ENCODE results near the gene CETN3. TPM values are rescaled to one million over a fixed set of nuclear protein-coding genes. Genes with fewer than 3 reads are reported as not detected.
"Not testable (repeated sequence)": the region's sequence is repeated elsewhere in the genome, so short reads cannot be mapped to it uniquely, and the experiment has no call there.

Gene CETN3
- total RNA-seq, 1 donor from 2014 or later: 22.5 TPM

- Histone ChIP-seq H3K4me3 (no peak overlapping the region), H3K27ac (no peak overlapping the region), H3K27me3 (ENCODE audit: low read depth) (no peaks in the 10 kb centered on the region), H3K36me3 (no peaks in the 10 kb centered on the region), H3K4me1 (no peaks in the 10 kb centered on the region), H3K9me3 (no peaks in the 10 kb centered on the region)
- no peak for DNase-seq
- TF ChIP-seq CTCF (IDR thresholded peaks at IDR 0.05): no peak
- ATAC-seq: no peak
- intact Hi-C loops (cut with DNase I): no loop called here
Measured at GRCh38 chr5:90345684-90346083, 63.9 kb downstream of the CETN3 start.

- Histone ChIP-seq H3K4me1 (no peaks in the 10 kb centered on the region), H3K27ac (no peak overlapping the region), H3K9me3 (no peaks in the 10 kb centered on the region), H3K27me3 (ENCODE audit: low read depth) (no peaks in the 10 kb centered on the region), H3K4me3 (no peak overlapping the region), H3K36me3 (no peaks in the 10 kb centered on the region)
- DNase-seq: no peak
- ATAC-seq: no peak
- intact Hi-C loops (cut with DNase I): no loop called here
- TF ChIP-seq CTCF (IDR thresholded peaks at IDR 0.05): no peak
Measured at GRCh38 chr5:90344689-90345088, 64.9 kb downstream of the CETN3 start.

GRCh38 chr5:90343731-90344130 lies 65.8 kb downstream of the CETN3 start:
- intact Hi-C loops (cut with DNase I); H3K27ac ChIP-seq; H3K36me3 ChIP-seq; H3K27me3 ChIP-seq (ENCODE audit: low read depth); ATAC-seq; H3K4me1 ChIP-seq; H3K4me3 ChIP-seq; H3K9me3 ChIP-seq; DNase-seq: not testable (repeated sequence)

- no peaks in the 10 kb centered on the region for H3K27me3 ChIP-seq (ENCODE audit: low read depth)
- H3K27ac ChIP-seq: no peak overlapping the region
- H3K9me3 ChIP-seq: no peaks in the 10 kb centered on the region
- TF ChIP-seq CTCF (IDR thresholded peaks at IDR 0.05): no peak
- H3K4me3 ChIP-seq: no peak overlapping the region
- intact Hi-C loops (cut with DNase I): no loop called here
- H3K36me3 ChIP-seq: no peaks in the 10 kb centered on the region
- ATAC-seq (no peak), DNase-seq (no peak)
- no peaks in the 10 kb centered on the region for H3K4me1 ChIP-seq
Measured at GRCh38 chr5:90342576-90342975, 67.0 kb downstream of the CETN3 start.

Other genes starting within 250 kb of the CETN3 start
- 5.9 TPM for gene MBLAC2, start 65.0 kb upstream of the CETN3 start, total RNA-seq
- 1.8 TPM for gene POLR3G, start 65.1 kb upstream of the CETN3 start, total RNA-seq
- 21.6 TPM for gene LYSMD3, start 119.8 kb upstream of the CETN3 start, total RNA-seq
- gene ADGRV1, start 149.0 kb upstream of the CETN3 start, total RNA-seq: 49.7 TPM

All from lower lobe of right lung (tissue), 2 donors.